Measurements from ENCODE around the gene CEP85L.
A peak's percentile ranks its signal among the peaks of the same experiment; 100 is the strongest.

CEP85L gene

DNA sequence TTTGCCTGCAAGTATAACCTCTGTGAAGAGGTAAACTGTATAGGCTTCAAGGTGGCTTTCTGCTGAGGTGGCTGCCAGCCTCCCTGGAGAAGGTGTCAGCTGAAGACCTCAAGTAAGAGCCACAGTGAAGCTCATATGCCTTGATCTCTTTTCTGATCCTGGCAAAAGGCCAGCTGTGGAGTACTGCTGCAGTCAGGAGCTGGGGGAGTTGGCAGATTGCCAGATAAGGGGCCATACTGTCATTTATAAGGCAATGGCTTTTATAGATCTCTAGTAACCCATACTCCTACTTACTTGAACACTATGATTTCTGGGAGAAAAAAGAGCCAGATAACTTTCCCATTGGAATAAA lies 8.8 kb upstream of the CEP85L start:
- DNase-seq (ENCODE audit: low spot score) = peak; percentile 75

DNA sequence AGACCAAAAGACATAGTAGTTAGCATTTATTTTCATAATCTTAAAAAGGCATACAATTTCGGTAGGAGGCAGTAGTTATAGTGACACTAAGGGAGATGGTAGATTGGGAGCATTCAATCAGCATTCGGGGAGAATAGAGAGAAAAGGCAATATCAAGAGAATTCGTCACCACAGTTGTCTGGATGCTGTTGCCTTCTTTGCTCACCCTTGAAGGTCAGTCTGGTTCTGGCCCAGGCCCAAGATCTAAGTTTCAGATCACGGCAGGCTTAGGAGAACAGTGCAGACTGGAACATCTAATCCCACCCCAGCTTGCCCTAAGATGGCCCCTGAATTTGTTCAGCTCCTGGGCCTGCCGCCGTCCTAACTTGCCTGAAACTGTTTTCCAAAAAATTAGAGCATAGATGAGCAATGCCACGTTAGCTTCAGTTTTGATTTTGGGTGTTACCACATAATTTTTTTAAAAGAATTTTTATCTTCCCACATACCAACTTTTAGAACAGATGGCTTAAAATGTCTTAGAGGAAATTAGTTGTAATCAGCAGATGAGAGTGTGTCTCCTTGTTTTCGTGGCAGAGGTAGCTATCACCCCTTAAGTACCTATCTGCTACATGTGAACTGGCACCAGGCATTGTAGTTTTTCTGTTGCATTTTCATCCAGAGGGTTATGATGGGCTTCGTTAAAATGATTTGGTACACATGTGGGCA lies 8.3 kb upstream of the CEP85L start:
- DNase-seq (ENCODE audit: low spot score) = no peak

DNA sequence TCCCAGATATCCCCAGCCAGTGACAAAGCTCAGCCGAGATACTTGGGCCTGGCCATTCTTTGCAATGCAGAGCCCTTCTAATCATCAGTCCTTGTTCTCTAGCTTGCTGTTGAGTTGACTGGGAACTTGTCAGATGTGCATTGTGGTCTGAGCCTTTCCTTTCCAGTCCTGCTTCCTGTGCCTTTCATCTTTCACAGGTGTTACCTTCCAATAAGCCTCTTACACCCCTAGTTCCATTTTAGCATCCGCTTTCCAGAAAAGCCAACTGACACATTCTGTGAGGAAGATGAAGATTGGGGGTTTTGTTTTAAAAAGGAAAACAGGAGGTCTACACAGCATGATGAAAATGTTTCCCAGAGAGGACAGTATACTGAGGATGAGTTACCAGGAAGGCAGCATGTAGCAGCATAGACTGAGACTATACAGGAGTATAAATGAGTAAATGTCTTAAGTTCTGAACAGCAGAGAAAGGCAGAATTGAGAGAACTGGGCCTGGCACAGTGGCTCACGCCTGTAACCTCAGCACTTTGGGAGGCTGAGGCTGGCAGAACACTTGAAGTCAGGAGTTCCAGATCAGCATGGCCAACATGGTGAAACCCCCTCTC lies 5.6 kb upstream of the CEP85L start:
- peak; percentile 35 for DNase-seq (ENCODE audit: low spot score)

DNA sequence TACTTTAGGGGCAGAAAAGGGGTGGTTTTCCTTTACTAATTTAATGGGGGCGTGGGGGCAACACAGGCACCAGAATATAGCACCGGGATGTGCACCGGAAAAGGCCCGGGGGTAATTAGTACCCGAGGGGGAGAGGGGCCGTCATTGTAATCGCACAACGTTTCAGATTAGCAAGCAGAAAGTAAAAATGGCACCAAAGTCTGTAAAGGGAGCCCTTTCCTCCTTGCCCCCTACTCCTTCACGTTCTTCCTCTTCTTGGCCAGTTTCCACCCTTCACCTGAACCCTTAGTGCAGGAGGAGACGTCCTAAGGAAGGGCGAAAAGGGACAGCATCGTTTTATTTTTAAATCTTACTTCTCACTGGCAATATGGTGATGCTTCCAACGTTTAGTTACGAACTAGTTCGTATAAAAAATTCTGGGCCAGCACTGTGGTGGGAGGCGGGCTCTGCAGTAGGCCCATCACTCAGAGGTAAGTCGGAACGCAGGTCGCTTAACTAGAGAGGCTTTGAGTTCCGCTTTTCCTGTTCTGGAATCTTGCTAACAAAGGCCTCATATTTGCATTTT lies 742 bp upstream of the CEP85L start:
- DNase-seq (ENCODE audit: low spot score) = no peak

DNA sequence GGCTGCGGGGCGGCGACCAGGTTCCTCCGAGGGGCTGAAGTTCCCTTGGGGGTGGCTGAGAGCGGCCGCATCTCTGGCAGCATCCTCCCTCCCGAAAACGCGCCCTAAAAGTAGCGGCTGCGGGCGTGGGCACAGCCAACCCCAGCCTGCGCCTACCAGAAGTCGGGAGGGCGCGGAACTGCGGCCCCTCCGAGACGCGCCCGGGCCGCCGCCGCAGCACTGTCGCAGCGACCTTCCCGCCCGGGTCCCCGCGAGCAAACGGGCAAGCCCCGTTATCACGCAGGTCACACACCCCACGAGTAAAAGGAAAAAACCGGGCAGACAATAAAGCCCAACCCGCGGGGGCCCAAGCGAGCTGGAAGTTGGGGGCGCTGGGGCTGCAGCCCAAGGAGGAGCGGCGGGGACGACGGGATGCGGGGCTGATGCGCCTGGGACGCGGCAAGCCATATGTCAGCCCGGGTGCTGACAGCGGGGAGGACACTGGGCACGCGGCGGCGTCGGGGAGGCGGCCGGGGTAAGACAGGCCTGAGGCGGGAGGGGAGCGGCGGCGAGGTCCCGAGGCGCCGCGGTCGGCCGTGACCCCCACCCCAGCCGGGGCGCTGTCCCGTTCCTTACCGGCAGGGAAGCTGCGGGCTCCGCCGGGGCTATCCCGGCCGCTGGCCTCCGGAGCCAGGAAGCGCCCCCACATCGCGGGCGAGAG lies 659 bp downstream of the CEP85L start:
- DNase-seq (ENCODE audit: low spot score) = peak; percentile 15

DNA sequence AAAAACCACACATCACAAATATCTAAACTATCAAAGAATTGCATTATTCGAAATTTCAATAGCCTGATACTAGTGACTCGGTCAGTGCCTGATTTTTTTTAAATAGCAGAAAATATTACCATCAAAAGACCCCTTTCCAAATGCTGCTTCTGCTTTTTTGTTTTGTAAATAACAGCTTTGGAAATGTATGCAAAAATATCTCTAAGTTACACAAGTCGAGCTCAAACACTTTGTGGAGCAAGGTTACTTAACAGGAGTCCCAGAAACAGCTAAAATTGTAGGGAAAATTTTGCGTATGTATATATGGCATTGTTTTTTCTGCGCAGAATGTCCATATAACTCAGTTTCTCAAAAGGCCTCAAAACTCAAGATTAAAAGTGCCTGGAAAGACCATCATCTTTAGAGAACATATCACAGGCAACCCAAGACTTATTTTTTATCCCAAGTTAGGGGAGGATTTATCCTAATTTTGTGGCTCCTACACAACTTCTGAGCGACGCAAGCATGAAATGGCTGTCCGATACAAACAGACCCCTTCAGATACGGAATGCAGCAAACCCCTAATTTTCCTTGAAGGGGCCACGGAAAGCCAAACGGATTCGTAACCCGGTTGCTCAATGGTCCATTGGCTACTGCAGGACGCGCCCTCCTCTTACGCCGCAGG lies 1.3 kb downstream of the CEP85L start:
- DNase-seq (ENCODE audit: low spot score) = no peak

DNA sequence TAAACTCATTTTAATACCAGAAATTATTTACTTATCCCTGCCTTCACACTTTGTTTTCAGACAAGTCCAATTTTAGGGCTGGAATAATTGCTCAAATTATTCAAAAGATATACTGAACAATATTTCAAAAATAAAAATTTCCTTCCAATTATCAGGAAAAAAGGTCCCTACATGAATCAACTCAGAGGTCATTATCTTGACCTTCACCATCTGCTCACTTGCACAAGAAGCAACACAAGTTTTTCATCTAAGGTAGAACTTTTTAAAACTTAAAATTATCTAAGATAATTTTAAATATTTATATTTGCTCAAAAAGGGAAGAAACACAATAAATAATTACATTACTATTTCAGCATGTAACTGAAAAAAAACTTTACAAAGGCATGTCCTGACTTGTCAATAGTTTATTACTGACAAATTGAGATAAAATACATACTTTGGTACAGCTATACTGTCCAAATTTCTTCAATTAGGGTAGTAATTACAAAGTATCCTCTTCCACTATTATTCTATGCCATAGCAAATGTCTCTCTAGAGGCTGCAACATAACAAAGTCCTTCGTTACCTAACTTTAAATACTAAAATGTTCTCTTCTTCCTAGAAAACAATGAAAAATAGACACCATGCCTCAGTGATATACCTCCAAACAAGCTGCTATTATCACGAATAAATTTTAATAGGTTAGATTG lies 2.4 kb downstream of the CEP85L start:
- no peak for DNase-seq (ENCODE audit: low spot score)

DNA sequence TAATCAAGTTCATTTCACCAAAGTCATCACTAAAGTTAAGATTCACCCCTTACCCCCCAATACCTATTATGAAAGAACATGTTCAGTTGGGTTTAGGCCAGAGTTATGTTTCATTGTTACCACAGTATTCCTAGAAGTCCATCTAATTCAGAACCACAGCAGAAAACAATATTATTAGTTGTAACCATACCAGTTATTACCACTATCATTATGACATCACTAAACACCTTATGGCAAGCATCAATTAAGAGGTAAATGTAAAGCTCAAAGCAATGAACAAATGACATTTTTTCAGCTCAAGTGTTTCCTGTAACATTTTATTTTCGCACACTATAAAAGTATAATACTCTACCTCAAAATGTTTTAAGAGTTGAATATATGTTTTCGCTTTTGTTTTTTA lies 4.4 kb downstream of the CEP85L start:
- no peak for DNase-seq (ENCODE audit: low spot score)

DNA sequence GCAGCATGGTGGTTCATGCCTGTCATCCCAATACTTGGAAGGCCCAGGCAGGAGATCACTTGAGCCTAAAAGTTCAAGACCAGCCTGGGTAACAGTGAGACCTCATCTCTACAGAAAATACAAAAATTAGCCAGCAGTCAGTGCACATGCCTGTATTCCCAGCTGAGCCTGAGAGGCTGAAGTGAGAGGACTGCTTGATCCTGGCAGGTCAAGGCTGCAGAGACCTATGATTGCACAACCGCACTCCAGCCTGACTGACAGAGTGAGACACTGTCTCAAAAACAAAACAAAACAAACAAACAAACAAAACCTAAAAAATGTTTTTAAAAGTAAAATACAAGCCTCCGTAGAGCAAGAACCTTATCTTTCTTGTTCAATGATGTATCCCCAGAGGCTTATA lies 6.0 kb downstream of the CEP85L start:
- DNase-seq (ENCODE audit: low spot score) = no peak

DNA sequence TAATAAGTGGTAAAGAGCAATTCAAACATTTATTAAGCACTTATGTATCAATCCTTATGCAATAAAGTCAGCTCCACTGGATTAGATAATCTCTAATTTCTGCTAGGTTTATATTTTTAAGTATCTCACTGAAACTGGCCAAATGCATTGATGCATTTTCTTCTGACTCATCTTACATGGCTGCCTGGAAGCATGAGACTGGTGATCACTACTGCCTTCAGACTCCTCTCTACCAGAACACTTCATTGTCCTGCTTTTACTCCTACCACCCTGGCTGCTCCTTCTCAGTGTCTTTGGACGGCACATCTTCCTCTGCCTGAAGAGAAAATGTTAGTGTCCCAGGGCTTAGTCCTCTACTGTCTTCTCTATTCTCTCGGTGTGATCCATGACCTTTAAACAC lies 7.4 kb downstream of the CEP85L start:
- no peak for DNase-seq (ENCODE audit: low spot score)

DNA sequence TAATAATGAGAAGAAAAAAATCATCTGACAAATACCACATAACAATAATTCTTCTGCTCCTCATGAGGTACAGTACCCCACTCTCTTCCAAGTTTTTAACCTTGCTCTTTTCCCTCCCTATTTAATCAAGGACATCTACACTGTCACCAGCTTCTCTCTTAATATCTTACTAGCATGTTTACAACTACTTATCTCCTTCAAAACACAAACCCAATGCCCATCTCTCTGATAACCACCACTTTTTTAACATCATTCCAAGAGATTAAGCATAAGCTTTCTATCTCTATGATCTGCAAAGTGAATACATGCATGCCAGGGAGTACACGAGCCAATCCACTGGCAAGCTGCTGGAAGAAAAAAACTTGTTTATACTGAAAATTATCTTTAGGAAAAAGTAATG lies 10.3 kb downstream of the CEP85L start:
- no peak for DNase-seq (ENCODE audit: low spot score)

DNA sequence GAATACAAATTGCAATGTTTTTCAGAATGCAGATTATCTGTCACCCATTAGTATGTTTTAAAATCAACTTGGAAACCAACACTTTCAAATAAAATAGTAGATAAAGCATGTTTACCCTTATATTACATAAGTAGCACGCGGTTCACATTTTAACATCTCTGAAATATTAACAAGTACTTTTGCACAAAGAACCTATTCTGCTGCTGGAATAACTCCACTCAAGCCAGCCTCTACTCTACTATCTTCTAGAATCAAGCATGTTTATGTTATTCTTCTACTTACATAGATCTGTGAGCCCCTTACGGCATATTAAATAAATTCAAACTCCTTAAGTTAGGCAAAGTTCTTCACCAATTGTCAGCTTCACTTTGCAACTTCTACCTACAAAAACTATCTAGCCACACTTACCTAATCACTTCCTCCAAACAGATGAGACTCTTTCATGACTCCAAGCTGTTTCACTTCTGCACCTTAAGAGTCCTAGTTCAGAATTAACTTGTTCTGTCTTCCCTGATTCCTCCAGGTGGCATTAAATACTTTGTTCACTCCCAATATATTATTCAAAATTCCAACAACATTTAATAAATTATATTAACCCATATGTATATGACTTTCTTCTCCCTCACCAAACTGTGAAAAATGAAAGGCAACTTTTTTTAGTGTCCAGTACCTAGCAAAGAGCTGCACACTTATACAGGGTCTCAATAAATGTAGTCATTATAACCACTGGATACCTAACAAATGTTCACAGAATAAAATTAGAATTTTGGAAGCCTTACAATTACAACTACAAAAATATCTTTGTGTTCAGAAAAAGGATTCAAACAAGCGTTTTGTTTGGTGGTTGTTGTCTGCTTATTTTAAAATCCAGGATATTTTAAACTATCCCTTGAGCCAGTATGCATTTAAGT lies 12.1 kb downstream of the CEP85L start:
- no peak for DNase-seq (ENCODE audit: low spot score)

DNA sequence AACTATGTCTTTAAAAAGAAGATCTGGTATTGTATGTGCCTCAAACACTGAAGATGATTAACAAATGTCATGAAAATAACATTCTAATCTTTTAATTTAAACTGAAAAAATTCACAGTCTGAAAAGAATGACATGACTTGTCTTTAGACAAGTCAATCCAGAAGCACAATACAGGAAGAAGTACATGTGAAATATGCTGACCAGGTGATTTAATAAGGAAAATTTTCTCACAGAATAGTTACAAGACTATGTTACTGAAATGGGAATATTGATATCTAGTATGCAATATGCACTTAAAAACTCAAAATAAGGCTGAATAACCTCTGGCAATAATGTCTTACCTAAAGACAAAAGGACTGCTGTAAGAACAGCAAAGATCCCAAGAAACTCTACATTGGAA lies 13.1 kb downstream of the CEP85L start:
- no peak for DNase-seq (ENCODE audit: low spot score)

DNA sequence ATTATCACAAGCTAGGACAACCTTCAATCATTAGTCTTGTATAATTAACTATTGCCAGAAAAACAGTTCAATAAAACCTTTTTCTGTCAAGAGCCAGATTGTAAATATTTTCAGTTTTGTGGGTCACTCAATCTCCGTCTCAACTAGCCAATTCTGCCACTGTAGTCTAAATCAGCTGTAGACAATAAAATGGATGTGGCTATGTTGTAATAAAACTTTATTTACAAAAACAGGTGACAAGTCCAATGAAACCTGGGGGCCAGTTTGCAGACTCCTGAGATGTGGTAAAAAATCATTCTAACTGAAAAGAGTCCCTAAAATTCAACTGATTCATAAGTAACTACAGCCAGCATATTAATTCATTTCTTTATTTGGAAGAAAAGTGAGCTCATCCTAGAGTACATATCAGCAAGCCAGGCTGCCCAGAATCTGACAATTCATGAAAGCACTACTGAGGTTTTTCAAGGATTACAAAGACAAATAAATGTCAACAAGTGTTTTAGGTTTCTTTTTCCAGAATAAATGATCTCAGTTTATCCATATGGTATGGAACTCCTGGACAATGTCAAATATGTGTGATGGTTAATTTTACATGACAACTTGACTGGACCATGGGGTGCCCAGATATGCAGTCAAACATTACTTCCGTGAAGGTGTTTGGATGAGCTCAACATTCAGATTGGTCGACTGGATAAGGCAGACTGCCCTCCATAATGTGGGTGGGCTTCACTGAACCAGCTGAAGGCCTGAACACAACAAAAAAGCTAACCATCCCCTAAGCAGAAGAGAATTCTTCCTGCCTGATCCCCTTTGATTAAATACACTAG lies 15.3 kb downstream of the CEP85L start:
- no peak for DNase-seq (ENCODE audit: low spot score)

DNA sequence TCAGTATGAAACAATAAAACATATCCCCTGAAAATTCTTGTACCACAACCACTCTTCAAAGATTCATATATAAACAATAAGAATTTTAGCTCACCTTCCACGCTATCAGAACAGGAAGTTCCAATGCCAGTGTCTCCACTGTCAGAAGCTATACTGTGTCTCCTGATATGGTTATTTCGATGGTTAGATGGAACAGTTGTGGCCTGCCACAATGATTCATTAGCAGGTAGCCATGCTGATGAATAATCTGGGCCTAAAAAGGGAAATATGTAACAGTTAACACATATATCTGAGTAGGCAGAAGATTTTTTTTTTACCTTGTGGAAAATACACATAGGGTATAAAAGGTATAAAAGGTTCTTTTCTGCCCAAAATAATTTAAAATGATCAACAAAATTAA lies 19.0 kb downstream of the CEP85L start:
- peak; percentile 14 for DNase-seq (ENCODE audit: low spot score)

DNA sequence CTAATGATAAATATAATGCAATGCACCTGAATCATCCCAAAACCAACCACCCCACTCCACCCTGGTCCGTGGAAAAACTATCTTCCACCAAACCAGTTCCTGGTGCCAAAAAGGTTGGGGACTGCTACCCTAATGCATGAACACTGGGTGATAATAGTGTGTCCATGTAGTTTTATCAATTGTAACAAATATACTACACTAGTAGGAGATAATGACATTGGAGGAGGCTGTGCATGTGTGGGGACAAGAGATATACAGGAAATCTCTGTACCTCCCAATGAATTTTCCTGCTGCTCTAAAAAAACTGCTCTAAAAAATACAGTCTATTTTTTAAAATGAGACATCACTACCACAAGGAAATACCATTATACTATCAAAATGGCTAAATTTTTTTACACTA lies 20.5 kb downstream of the CEP85L start:
- DNase-seq (ENCODE audit: low spot score) = no peak

DNA sequence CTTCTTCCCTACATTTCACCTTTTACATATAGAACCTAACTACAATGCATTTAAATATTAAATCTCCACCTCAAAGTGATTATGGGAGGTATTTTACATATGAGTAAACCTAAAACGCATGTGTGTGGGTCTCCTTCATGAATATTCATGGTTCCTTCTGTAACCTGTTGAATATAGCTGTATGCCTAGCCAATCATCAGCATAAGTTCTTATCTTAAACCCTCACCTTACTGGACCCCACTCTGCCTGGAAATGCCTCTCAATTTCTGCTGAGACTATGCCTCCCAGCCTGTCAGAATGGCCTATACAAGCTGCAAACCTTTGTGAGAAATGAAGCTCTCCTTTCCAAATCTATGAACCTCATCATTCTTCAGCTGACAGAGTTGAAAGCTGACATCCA lies 21.3 kb downstream of the CEP85L start:
- no peak for DNase-seq (ENCODE audit: low spot score)

DNA sequence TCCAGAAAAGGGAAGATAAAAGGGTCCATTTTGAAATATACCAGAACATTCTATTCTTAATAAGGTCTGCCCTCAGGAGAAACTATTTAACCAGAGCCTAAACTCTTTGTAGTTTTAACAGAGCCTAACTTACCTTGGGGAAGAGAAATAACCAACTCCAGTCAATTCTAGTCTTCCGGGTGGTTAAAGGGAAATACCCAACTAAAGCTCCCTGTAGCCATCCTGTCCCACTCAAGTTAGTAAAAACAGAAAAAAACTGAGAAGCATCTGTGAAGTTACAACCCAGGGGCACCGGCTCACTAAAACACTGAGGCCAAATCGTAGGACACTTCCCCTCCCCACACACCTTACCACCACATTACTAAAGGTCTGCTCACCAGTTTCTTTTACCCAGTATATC lies 23.7 kb downstream of the CEP85L start:
- DNase-seq (ENCODE audit: low spot score) = no peak

DNA sequence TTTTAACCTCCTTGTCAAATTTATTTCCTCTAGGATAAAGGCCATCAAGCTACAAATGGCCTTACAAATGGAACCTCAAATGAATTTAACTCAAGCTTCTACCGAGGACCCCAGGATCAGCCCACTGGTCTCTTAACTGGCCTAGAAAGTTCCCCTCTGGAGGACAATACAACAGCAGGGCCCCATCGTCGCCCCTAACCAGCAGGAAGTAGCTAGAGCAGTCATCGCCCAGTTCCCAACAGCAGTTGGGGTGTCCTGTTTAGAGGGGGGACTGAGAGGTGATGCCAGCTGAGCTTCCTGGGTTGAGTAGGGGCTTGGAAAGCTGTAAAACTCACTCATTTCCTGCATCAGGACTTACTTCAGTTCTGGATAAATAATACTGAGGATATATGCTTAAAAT lies 25.6 kb downstream of the CEP85L start:
- DNase-seq (ENCODE audit: low spot score) = no peak

DNA sequence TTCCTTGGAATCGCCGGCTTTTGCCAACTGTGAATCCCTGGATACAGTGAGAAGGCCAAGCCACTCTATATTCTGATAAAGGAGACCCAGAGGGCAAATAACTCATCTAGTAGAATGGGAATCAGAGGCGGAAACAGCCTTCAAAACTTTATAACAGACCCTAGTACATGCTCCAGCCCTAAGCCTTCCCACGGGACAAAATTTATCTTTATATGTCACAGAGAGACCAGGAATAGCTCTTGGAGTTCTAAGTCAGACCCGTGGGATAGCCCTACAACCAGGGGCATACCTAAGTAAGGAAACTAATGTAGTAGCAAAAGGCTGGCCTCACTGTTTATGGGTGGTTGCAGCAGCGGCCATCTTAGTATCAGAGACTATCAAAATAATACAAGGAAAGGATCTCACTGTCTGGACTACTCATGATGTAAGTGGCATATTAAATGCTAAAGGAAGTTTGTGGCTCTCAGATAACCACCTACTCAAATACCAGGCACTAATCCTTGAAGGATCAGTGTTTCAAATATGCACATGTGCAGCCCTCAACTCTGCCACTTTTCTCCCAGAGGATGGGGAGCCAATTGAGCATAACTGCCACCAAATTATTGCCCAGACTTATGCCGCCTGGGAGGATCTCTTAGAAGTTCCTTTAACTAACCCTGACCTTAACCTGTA lies 29.5 kb downstream of the CEP85L start:
- DNase-seq (ENCODE audit: low spot score) = no peak
